T follicular helper cell (primary cell): ENCODE results near the gene TFG.

ENCODE experiments used
- DNase-seq: peaks from one replicate; pipeline ENCODE4 v3.0.0-alpha.2; 2020; ENCODE audit warnings: low read depth

TFG gene

DNA sequence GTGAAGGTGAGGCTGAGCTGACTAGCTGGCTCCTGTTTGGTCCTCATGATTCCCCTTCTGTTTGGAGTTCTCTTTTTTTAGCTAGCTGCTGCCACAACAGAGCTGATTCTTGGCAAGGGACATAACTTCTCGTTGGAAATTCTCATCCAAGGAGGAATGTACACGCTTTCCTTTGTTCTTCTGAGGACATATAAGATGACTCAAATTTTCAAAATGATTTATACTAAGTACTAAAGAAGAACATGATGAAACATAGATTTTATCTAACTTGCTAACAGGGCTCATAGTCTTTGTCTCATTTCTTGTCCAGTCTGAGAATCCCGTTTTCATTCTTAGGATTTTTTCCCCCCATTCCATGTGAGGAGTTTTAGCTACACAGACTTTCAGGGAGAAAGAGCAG lies 2.9 kb upstream of the TFG start:
- no peak for DNase-seq

DNA sequence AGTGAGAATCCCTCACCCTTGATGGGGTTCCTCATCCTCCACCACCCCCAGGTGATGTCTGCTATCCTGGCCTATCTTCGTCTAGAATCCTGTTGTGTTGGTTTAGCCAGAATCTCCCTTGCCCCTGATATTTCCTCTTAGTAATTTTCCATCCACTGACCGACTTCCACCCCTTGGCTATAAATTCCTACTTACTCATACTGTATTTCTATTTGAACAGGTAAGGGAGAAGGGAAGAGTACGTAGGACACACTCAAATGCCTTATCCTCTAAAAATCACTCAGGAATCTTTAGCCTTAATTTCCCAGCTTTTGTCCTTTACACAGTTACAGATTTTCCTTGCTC lies 678 bp upstream of the TFG start:
- DNase-seq = no peak

DNA sequence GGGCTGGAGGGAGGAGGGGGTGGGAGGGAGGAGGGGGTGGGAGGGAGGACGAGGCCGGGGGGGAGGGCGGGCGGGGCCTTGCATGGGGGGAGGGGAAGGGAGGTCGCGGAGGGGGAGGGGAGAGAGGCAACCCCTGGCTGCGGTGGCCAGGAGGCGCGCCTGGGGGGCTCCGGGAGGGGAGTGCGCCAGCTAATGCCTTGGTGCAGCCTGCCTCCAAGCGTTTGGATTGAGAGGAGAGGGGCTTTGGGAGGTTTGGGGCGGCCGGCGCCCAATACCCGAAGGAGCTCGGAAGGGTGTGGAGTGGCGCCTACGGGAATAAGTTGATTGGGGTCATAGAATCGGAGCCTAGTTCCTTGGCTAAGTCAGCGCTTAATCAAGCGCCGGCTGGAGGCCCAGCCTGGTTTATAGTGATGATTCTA lies 557 bp downstream of the TFG start:
- DNase-seq = peak; percentile 4

DNA sequence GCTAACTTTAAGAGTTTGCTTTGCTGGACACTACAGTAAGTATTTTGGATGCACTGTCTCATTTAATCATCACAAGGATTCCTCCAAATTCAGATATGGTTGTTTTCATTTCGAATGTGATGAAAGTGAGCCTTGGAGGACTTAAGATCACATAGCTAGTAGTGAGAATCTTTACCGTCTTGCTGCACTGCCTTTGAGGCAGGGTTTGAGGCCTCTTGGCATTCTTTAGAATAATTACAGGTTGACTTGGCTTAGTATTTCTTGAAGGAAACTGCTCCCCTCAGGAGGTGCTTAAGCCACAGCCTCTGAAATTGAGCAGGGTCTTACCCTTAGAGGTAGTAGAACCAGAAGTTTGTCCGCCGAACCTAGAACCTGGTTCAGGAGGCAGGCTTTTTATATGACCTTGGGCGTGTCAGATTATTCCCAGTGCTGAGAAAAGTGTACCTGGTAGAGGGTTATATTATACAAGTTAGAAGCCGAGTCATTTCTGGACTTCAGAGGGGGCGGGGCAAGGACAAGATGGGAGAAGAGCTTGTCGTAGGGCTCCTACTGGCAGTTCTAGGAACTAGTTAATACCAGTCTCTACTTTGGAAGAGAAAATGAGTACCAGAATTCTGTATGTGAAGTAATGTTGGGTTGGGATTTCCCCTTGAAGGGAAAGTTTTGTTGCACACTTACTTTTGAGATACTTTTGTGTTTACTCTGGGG lies 1.1 kb downstream of the TFG start:
- DNase-seq = peak; percentile 33

DNA sequence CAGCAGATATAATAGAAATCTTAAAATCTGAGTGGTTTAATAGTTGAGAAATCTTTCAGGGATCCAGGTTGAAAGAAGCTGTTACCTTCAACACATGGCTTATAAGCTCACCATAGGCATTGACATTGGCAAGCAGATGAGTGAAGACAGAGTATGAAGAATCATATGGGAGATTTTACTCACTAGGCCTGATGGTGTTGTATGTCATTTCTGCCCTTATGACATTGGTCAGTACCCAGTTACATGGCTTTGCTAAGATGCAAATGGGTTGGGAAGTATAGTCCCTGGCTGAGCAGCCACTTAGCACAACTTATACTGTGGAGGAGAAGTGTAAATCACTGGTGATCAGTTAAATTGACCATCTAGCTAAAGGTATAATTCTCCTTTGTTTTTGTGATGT lies 5.9 kb downstream of the TFG start:
- no peak for DNase-seq

DNA sequence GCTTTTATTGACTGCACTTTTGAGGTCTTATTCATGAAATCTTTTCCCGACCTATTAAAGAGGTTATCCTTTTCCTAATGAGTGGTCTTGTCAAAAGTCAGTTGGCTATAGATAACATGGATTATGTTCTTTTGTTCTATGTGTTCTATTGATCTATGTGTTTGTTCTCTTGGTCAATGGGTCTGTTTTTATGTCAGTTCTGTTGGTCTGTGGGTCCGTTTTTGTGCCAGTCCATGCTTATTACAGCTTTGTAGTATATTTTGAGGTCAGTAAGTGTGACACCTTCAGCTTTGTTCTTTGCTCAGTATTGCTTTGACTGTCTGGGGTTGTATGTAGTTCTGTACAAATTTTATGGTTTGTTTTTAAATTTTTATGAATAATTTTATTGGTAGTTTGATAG lies 7.8 kb downstream of the TFG start:
- no peak for DNase-seq

DNA sequence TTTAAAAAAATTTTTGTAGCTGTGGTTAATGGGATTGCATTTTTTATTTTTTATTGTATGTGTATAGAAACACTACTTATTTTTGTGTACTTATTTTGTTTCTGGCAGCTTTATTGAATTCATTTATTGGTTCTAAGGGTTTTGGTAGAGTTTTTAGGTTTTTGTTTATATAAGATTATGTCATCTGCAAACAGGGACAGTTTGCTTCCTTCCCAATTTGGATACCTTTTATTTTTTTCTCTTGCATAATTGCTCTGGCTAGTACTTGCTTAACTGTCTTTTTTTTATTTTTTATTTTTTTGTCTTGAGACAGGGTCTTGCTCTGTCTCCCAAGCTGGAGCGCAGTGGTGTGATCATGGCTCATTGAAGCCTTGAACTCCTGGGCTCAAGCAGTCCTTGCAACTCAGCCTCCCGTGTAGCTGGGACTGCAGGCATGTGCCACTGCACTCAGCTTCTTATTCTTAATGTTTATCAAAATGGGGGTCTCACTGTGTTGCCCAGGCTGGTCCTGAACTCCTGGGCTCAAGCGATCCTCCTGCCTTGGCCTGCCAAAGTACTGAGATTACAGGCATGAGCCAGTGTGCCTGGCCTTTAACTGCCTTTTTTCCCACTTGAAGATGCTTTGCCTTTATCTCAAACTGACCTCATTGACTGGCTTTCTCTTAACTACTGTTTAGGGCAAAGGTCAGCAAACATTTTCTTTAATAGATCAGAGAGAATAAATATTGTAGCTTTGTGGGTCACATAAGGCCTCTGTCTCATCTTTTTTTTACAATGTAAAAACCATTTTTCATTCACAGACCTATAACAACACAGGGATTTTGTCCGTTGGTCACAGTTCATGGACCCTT lies 8.6 kb downstream of the TFG start:
- DNase-seq = no peak

DNA sequence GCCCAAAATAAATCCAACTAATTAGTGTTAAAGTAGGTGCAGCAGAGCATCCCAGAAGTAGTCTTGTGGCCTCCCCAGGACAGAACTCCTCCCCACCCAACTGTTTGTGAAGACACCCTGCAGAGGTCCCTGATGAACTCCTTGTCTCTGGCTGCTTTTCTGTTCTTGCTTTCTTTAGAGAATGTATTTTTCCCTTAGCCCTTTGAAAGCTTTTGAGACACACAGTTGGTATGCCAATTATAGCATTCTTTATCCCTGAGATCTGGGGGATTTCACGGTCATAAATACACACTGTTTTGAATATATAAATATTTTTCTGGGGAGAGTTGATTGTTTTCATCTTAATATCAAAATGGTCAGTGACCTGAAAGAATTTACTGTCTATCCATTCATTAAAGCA lies 9.8 kb downstream of the TFG start:
- no peak for DNase-seq

DNA sequence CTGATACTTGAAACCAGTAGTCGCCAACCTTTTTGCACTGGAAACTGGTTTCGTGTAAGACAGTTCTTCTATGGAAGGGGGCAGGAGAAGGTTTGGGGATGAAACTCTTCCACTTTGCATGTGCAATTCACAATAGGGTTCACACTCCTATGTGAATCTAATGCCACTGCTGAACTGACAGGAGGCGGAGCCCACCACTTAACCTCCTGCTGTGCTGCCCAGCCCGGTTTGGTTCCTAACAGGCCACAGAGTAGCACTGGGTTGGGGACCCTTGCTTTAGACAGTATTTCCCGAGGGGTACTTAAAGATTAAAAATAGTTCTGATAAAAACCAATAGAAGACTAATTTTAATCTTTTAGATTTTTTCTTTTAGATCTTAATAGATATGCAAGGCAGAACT lies 11.1 kb downstream of the TFG start:
- no peak for DNase-seq

DNA sequence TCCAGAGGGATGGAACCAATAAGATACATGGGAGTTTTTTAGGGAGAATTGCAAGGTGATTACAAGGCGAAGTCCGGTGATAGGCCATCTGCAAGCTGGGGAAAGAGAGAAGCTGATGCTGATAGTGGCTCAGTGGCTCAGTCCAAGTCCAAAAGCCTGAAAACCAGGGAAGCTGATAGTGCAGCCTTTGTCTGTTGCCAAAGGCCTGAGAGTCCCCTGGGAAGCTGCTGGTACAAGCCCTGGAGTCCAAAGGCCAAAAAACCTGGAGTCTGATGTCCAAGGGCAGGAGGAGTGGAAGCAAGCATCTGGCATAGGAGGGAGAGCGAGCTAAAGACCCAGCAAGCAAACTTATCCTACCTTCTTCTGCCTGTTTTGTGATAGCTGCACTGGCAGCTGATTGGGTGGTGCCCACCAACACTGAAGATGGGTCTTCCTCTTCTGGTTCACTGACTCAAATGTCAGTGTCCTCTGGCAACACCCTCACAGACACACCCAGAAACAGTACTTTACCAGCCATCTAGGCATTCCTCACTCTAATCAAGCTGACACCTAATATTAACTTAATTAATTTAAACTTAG lies 16.7 kb downstream of the TFG start:
- DNase-seq = no peak

DNA sequence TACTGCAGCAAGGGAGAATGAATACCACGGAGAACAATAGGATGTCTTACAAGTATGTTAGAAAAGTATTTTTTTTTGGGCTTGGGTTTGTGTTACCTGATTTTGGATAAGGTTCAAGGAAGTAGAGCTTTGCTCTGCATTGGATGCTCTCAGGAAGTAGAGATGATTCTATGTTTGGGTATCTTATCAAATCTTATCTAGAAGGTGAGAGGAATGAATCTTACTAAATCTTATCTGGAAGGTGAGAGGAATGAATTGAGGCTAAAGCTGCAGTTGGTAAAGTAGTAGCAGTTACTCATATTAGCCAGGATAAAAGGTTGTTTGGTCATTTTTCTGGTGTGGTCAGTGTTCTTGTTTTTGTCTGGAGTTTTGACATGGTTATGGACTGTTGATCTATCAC lies 17.4 kb downstream of the TFG start:
- DNase-seq = no peak

DNA sequence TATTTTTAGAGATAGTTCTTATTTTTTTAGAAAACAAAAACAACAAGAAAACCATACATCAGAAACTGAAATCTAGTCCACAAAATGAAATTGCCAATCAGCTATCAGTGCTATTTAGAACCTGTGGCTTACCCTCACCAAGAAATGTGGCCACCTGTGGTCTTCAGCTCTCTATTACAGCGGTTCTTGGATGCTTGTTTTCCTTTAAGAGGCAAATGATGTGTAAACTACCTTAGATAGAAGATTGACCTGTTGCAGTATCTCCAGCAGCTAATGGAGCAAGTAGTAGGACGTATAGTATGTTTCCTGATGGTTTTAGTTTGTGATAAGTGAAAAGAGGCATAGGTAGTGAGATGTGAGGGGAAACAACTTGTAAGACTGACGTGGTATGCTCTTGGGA lies 21.2 kb downstream of the TFG start:
- DNase-seq = no peak

DNA sequence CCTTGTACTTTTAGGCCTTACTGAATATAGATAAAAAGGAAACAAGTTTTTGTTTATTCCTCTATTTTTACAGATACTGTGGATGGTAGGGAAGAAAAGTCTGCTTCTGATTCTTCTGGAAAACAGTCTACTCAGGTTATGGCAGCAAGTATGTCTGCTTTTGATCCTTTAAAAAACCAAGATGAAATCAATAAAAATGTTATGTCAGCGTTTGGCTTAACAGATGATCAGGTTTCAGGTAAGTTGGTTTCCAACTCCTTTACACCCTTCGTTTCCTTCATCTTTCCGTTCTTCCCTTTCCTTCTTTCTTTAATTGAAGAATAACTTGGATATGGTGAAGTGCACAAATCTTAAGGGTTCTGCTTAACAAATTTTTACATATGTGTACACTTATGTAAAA lies 23.1 kb downstream of the TFG start:
- DNase-seq = no peak

DNA sequence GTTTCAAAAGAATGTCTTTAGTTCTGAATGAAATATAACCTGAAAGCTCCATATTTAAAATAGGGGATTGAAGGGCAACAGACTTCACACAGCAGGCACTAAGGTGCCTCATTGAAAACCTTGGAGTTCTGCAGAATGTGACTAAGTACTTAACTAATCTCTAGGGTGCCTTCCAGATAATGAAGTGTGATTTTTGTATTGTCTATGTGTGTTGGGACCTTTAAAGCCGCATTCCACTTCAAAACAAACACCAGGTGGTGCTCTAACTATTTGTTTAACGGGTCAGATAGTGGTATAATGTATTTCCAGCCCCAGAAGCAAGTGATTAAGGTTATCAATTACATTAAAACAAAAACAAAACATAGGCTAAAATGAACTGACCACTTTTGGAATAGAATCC lies 28.0 kb downstream of the TFG start:
- no peak for DNase-seq

DNA sequence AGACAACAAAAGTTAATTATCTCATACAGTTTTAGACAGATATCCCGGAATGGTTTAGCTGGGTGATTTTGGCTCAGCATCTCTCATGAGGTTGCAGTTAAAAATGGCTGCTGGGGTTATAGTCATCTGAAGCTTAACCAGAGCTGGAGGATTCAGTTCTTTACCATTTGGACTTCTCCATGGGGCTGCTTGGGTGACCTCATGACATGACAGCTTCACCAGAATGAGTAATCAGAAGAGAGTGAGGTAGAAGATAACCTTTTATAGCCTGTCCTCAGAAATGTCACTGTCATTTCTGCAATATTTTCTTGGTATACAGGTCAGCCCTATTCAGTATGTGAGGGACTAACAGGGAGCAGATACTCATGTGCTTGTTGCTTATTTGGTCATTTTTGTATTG lies 30.9 kb downstream of the TFG start:
- DNase-seq = no peak

DNA sequence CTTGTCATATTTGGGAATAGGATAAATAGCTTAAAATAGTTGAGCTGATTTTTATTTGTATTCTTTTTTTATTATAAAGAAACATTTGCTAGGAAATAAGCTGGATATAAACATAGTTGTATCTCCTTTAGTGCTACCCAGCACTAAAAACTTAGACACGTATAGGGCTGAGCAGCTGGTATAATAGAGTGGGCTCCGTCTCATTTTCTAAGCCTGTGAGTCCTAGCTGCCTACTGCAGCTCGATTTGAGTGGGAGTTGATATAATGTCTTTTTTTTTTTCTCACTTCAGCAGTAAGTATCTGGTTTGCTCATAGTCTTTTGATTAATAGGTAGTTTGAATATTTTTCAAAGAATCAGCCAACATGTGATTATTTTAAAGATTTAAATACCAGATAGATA lies 34.2 kb downstream of the TFG start:
- DNase-seq = no peak

DNA sequence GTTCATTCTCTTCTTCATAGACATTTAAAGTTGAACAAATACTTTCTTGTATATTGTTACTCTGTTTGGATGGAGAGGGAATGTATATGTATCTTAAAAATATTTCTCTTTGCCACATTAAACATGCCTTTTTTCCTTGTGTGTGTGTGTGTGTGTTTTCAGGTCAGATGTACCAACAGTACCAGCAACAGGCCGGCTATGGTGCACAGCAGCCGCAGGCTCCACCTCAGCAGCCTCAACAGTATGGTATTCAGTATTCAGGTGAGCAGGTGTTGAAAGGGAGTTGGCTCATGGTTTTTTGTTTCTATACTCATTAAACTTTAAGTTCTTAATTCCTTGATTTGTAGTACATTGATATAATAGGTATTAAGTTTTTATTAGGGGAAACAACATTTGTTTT lies 35.4 kb downstream of the TFG start:
- no peak for DNase-seq

DNA sequence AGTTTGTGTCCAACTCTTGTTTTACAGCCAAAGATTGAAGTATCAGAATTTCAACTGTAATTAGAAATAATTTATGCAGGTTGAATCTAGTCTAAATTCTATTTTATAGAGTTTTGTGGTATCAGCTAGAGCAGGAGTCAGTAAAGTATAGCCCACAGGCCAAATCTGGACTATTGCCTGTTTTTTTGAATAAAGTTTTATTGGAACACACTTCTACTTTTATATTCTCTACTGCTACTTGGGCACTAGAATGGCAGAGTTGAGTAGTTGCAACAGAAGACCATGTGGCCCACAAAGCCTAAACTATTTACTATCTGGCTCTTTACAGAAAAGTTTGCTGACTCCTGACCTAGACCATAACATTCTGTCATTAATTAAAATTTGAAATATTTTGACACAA lies 36.3 kb downstream of the TFG start:
- DNase-seq = no peak

DNA sequence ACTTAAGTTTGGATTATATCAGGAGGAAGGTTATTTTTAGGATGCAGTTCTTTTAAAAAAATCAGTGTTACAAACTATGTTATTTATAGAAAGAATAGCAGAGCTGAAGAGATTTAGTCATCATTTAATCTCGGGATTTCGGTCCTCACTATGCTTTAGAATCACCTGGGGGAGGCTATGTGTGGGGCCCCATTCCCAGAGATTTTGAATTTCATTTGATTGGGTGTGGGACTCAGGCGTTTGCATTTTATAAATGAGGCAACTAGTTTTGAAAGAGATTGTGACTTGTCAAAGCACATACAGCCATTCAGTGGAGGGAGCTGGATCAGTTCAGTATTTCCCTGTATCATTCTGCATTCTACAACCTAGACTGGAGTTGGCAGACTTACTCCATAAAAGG lies 36.8 kb downstream of the TFG start:
- no peak for DNase-seq

DNA sequence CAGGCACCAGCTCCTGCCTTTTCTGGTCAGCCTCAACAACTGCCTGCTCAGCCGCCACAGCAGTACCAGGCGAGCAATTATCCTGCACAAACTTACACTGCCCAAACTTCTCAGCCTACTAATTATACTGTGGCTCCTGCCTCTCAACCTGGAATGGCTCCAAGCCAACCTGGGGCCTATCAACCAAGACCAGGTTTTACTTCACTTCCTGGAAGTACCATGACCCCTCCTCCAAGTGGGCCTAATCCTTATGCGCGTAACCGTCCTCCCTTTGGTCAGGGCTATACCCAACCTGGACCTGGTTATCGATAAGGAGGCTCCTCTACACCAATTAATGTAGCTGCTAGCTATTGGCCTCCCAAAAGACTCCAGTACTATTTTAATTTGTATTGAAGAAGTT lies 38.9 kb downstream of the TFG start:
- no peak for DNase-seq

DNA sequence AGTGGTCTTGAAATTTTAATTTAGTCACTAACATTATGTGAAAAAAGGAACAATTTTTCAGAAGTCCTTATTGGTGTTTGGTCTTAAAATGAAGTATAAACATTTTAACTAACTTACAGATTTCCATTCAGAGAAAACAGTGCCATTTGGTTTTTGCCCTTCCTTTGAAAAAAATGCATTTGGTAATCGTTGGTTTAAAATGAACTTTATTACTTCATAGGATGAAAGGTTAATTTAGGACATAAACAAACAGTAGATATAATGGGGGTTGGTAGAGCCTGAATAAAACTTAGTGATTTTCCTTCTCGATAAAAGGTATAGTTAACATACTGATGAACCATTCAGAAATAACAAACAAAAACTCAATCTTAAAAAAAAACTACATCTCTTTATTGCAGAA lies 39.7 kb downstream of the TFG start:
- DNase-seq = no peak

DNA sequence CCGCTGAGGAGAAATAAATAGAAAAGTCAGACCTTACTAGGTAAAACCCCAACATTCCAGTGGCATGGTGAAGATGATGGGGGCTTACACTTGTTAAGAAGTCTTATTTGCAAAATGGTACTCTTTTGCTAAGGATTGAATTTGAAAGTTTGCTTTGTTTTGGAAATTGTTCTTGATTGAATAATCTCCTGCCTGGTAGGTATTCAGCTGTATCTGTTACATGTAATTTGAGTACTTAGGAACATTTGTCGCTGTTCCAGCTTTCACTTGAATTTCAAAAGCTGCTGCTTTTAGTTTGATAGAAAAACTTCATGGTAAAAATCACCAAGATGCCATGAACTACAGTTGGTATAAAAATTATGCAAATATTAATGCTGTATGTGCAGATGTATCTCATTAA lies 44.6 kb downstream of the TFG start:
- DNase-seq = no peak

DNA sequence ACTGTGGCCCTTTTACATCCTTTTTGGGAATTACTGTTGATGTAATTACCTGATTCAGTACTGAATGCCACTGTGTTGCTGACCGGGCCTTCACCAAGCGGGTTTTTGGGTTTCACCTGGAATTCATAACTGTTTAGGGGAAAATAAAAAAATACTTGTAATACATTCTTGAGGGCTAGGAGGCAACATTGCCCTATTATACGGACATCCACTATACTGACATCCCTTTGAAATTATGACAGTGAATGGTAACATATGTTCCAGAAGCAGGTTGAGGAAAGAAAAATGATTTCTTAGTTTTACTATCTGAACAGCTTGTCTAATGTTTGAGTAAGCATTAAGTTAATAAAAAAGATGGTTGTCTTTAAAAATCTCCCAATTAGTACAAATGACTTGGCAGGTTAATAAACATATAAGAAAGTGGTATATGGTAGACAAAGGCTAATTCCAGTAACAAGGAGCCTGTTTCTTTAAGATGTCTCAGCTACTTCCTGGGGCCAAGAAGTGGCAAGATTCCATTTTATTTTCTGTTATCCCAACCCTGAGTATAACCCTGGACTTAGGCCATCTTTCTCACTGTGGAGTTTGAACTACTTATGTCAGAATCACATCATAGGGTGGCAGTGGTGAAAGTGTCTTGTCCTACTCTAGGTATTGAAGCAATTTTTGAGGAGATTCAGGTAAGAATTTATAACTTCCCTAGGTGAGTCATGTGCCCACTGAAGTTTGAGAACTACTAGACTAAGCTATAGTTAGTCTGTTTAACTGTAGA lies 45.5 kb downstream of the TFG start:
- no peak for DNase-seq
